ENCODE data around the gene MN1. TPM values are rescaled to one million over a fixed set of nuclear protein-coding genes. Genes with fewer than 3 reads are reported as not detected.

Gene MN1
- total and polyA plus RNA-seq, 2 donors (not counting 1 experiment from before 2014, with no cell fraction given) = 2.8 to 7.4 TPM

DNA sequence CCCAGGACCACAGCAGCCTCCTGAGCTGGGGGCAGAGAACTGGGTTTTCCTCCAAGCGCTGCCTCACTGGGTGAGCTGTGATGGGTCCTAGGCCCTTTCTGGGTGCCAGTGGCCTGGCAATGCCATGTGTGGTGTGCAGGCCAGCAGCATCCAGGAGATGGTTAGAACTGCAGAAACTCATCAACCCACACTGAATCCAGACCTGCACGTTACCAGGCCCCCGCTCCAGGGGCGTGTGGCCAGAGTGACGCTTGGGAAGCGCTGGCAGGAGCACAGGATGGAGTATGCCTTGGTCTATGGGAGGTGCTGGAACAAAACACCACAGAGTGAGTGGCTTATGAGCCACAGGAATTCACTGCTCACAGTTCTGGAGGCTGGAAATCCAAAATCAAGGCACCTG, 97.0 kb downstream of the MN1 start:
- no peak overlapping the region for H3K4me3 ChIP-seq (replicated peaks in 1 of 4; ENCODE audit: control extremely low read depth in 1 of 4, insufficient read depth in 1 of 4, low read depth in 3 of 4, low read length in 4 of 4)
- DNase-seq (ENCODE audit: low read depth in 2 of 2) = no peak
- no peaks in the 10 kb centered on the region for H3K79me2 ChIP-seq (ENCODE audit: control insufficient read depth, insufficient read depth, low read length)
- H3K9ac ChIP-seq (ENCODE audit: insufficient read depth, low read length) = no peak overlapping the region
- H2AFZ ChIP-seq (ENCODE audit: low read length) = no peak overlapping the region
- TF ChIP-seq EZH2 (IDR thresholded peaks at IDR 0.05; ENCODE audit: low read length, missing control alignments) = no peak
- H3K27ac ChIP-seq (ENCODE audit: insufficient read depth, low read length) = no peak overlapping the region
- no peaks in the 10 kb centered on the region for H4K20me1 ChIP-seq (ENCODE audit: control insufficient read depth, extremely low read depth, insufficient read depth, low read length)
- no peaks in the 10 kb centered on the region for H3K9me3 ChIP-seq (ENCODE audit: control insufficient read depth, insufficient read depth, low read depth, low read length)
- no peaks in the 10 kb centered on the region for H3K4me1 ChIP-seq (ENCODE audit: control insufficient read depth, extremely low read depth, insufficient read depth, low read length)
- no peaks in the 10 kb centered on the region for H3K36me3 ChIP-seq (ENCODE audit: control insufficient read depth, insufficient read depth, low read length)
- peaks cover 4% of the 10 kb centered on the region for H3K27me3 ChIP-seq (ENCODE audit: control insufficient read depth, insufficient read depth, low read length)
- no peak overlapping the region for H3K4me2 ChIP-seq (ENCODE audit: extremely low read depth, insufficient read depth, low read length)

- TF ChIP-seq CTCF (conservative IDR thresholded peaks at IDR 0.05 in 1 of 2, IDR thresholded peaks at IDR 0.05 in 1 of 2; ENCODE audit: low read depth in 1 of 2, low read length in 2 of 2) (no peak), EZH2 (IDR thresholded peaks at IDR 0.05; ENCODE audit: low read length, missing control alignments) (no peak)
- no peak overlapping the region for H3K27ac ChIP-seq (ENCODE audit: insufficient read depth, low read length)
- no peaks in the 10 kb centered on the region for H3K4me1 ChIP-seq (ENCODE audit: control insufficient read depth, extremely low read depth, insufficient read depth, low read length)
- H3K9me3 ChIP-seq (ENCODE audit: control insufficient read depth, insufficient read depth, low read depth, low read length) = no peaks in the 10 kb centered on the region
- H4K20me1 ChIP-seq (ENCODE audit: control insufficient read depth, extremely low read depth, insufficient read depth, low read length) = no peaks in the 10 kb centered on the region
- H3K79me2 ChIP-seq (ENCODE audit: control insufficient read depth, insufficient read depth, low read length) = no peaks in the 10 kb centered on the region
- no peak overlapping the region for H2AFZ ChIP-seq (ENCODE audit: low read length)
- H3K4me2 ChIP-seq (ENCODE audit: extremely low read depth, insufficient read depth, low read length) = no peak overlapping the region
- no peak for DNase-seq (ENCODE audit: low read depth in 2 of 2)
- no peaks in the 10 kb centered on the region for H3K36me3 ChIP-seq (ENCODE audit: control insufficient read depth, insufficient read depth, low read length)
- no peaks in the 10 kb centered on the region for H3K27me3 ChIP-seq (ENCODE audit: control insufficient read depth, insufficient read depth, low read length)
- H3K4me3 ChIP-seq (replicated peaks in 1 of 4; ENCODE audit: control extremely low read depth in 1 of 4, insufficient read depth in 1 of 4, low read depth in 3 of 4, low read length in 4 of 4) = no peak overlapping the region
- no peak overlapping the region for H3K9ac ChIP-seq (ENCODE audit: insufficient read depth, low read length)
These were observed 102.1 kb downstream of the MN1 start for GRCh38 chr22:27699383-27700019.

DNA sequence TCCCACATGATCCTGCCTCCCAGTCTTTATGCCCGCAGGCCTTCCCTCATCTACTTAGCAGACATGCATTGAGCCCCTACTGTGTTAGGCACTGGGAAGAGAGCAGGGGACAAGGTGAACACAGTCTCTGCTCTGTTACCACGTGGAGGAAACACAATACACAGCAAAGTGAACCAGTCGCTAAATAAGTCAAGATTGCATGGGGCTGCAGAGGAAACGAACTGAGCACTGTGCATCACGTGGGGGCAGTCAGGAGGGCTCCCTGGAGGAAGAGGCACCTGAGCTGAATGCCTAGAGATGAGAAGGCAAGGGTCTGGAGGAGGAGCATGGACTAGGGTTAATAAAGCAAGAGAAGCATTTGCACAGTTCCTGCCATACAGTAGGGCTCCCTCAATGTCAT, 102.7 kb downstream of the MN1 start:
- H3K9ac ChIP-seq (ENCODE audit: insufficient read depth, low read length) = no peak overlapping the region
- no peaks in the 10 kb centered on the region for H3K9me3 ChIP-seq (ENCODE audit: control insufficient read depth, insufficient read depth, low read depth, low read length)
- H2AFZ ChIP-seq (ENCODE audit: low read length) = no peak overlapping the region
- TF ChIP-seq EZH2 (IDR thresholded peaks at IDR 0.05; ENCODE audit: low read length, missing control alignments) (no peak), CTCF (conservative IDR thresholded peaks at IDR 0.05 in 1 of 2, IDR thresholded peaks at IDR 0.05 in 1 of 2; ENCODE audit: low read depth in 1 of 2, low read length in 2 of 2) (no peak)
- H3K27ac ChIP-seq (ENCODE audit: insufficient read depth, low read length) = no peak overlapping the region
- no peaks in the 10 kb centered on the region for H3K79me2 ChIP-seq (ENCODE audit: control insufficient read depth, insufficient read depth, low read length)
- no peak overlapping the region for H3K4me2 ChIP-seq (ENCODE audit: extremely low read depth, insufficient read depth, low read length)
- H3K4me3 ChIP-seq (replicated peaks in 1 of 4; ENCODE audit: control extremely low read depth in 1 of 4, insufficient read depth in 1 of 4, low read depth in 3 of 4, low read length in 4 of 4) = no peak overlapping the region
- no peaks in the 10 kb centered on the region for H3K4me1 ChIP-seq (ENCODE audit: control insufficient read depth, extremely low read depth, insufficient read depth, low read length)
- DNase-seq (ENCODE audit: low read depth in 2 of 2) = no peak
- H3K27me3 ChIP-seq (ENCODE audit: control insufficient read depth, insufficient read depth, low read length) = no peaks in the 10 kb centered on the region
- H4K20me1 ChIP-seq (ENCODE audit: control insufficient read depth, extremely low read depth, insufficient read depth, low read length) = no peaks in the 10 kb centered on the region
- no peaks in the 10 kb centered on the region for H3K36me3 ChIP-seq (ENCODE audit: control insufficient read depth, insufficient read depth, low read length)

Other genes starting within 250 kb of the MN1 start
- gene PITPNB, start 117.5 kb upstream of the MN1 start, total RNA-seq = 26.2 and 42.4 TPM in 2 replicates
- 79.4 and 91.0 TPM in 2 replicates for gene PITPNB, start 117.5 kb upstream of the MN1 start, polyA plus RNA-seq